Measurements from ENCODE around the gene ITGA5.
"Not testable (repeated sequence)": the region's sequence is repeated elsewhere in the genome, so short reads cannot be mapped to it uniquely, and the experiment has no call there.

The ITGA5 gene

GRCh38 chr12:54368709-54369596 is 50.1 kb downstream of the ITGA5 start:
- peak; percentile 94 for DNase-seq

GRCh38 chr12:54368025-54368708 is 50.9 kb downstream of the ITGA5 start:
- DNase-seq = no peak

GRCh38 chr12:54364413-54364812 is 54.7 kb downstream of the ITGA5 start, which contains the start of gene GPR84:
Gene GPR84 (minus strand): TSS chr12:54364486. CDS start chr12:54363851, 635 bp downstream.
- peak; percentile 39 for DNase-seq

- DNase-seq = no peak
Observed at GRCh38 chr12:54363618-54364017, 55.4 kb downstream of the ITGA5 start.

- DNase-seq = no peak
Observed at GRCh38 chr12:54363047-54363446, 56.0 kb downstream of the ITGA5 start.

- peak; percentile 74 for DNase-seq
Observed at GRCh38 chr12:54360717-54361456, 58.2 kb downstream of the ITGA5 start.

GRCh38 chr12:54359762-54360351 is 59.2 kb downstream of the ITGA5 start:
- DNase-seq = no peak

- DNase-seq = peak; percentile 94
Observed at GRCh38 chr12:54358945-54359761, 59.9 kb downstream of the ITGA5 start.

- peak; percentile 56 for DNase-seq
Observed at GRCh38 chr12:54358191-54358944, 60.7 kb downstream of the ITGA5 start.

- no peak for DNase-seq
Observed at GRCh38 chr12:54357506-54358190, 61.4 kb downstream of the ITGA5 start.

- no peak for DNase-seq
Observed at GRCh38 chr12:54356951-54357356, 62.1 kb downstream of the ITGA5 start.

GRCh38 chr12:54356228-54356627 is 62.8 kb downstream of the ITGA5 start:
- no peak for DNase-seq

- DNase-seq = no peak
Observed at GRCh38 chr12:54355104-54355815, 63.8 kb downstream of the ITGA5 start.

- DNase-seq = not testable (repeated sequence)
Observed at GRCh38 chr12:54354271-54354670, 64.8 kb downstream of the ITGA5 start.

- no peak for DNase-seq
Observed at GRCh38 chr12:54352891-54353874, 65.9 kb downstream of the ITGA5 start.

- DNase-seq = peak; percentile 65
Observed at GRCh38 chr12:54352022-54352531, 67.0 kb downstream of the ITGA5 start.

- DNase-seq = no peak
Observed at GRCh38 chr12:54351341-54351740, 67.7 kb downstream of the ITGA5 start.

- DNase-seq = no peak
Observed at GRCh38 chr12:54350743-54351142, 68.3 kb downstream of the ITGA5 start.

All from activated CD4-positive, alpha-beta T cell treated with anti-CD3 and anti-CD28 coated beads for 48 hours (primary cell).